NCI-H2227 (cell line): ENCODE results near the gene PLXNA2.

ENCODE experiments used
- DNase-seq: peaks from one replicate; lab custom pipeline; 2025; ENCODE audit not compliant: unreplicated experiment; lab: John Stamatoyannopoulos, UW

Gene PLXNA2

GRCh38 chr1:208166340-208167138, 77.6 kb downstream of the PLXNA2 start:
- DNase-seq: no peak

DNA sequence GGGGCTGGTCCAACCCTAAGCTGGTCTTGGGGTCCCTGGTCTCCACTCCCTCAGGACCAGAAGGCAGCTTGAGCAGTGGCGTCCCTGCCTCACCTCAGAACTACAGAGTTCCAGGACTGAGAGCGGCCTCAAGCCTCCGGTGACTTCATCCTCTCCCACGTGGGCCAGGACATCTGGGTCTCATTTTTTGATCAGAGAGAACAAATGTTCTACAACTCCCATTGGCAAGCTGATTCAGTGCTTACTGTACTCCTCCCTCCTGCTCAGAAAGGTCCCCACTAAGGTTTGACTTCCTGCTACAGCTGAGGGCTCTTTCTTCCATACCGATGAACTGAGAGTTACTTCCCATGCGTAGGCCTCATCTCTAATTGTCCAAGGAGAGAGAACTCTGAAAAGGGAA, 78.5 kb downstream of the PLXNA2 start:
- no peak for DNase-seq

- DNase-seq: no peak
These were observed 79.6 kb downstream of the PLXNA2 start for GRCh38 chr1:208164609-208165008.

- no peak for DNase-seq
These were observed 80.6 kb downstream of the PLXNA2 start for GRCh38 chr1:208163539-208163938.

- no peak for DNase-seq
These were observed 81.3 kb downstream of the PLXNA2 start for GRCh38 chr1:208162903-208163302.

DNA sequence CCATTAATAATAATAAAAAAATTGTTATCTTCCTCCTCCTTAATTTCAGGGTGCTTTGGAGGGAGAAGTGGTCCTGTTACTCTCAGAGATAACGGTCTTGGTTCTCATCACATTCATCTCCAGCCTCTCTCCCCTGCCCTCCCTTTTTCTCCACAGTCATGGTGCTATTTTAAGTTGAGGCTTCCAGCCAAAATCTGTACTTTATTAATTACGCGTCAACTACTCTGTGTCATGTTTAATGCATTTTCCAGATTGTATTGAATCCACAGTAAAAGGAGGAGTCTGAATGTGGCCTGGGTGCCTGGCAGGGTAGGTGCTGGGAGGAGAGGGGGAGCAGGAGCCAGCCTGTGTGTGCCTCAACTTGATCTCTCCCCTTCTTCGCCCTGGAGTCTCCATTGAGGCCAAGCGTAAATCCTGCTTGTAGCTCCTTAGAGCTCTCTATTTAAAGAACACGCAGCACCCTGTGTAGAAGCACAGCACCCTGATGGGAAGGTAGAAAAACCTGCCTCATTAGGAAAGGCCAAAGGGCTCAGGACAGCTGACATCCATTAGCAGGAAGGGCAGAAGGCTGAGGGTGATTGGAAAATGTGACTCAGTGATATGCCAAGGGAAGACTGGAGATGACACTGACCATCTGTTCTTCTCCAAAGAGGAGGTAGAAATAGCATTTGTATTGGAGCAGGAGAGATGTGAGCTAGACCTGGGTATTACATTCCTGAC, 82.4 kb downstream of the PLXNA2 start:
- DNase-seq: no peak

- DNase-seq: no peak
These were observed 83.2 kb downstream of the PLXNA2 start for GRCh38 chr1:208161005-208161404.

- no peak for DNase-seq
These were observed 83.8 kb downstream of the PLXNA2 start for GRCh38 chr1:208160259-208160819.

GRCh38 chr1:208159555-208160258, 84.5 kb downstream of the PLXNA2 start:
- DNase-seq: no peak

DNA sequence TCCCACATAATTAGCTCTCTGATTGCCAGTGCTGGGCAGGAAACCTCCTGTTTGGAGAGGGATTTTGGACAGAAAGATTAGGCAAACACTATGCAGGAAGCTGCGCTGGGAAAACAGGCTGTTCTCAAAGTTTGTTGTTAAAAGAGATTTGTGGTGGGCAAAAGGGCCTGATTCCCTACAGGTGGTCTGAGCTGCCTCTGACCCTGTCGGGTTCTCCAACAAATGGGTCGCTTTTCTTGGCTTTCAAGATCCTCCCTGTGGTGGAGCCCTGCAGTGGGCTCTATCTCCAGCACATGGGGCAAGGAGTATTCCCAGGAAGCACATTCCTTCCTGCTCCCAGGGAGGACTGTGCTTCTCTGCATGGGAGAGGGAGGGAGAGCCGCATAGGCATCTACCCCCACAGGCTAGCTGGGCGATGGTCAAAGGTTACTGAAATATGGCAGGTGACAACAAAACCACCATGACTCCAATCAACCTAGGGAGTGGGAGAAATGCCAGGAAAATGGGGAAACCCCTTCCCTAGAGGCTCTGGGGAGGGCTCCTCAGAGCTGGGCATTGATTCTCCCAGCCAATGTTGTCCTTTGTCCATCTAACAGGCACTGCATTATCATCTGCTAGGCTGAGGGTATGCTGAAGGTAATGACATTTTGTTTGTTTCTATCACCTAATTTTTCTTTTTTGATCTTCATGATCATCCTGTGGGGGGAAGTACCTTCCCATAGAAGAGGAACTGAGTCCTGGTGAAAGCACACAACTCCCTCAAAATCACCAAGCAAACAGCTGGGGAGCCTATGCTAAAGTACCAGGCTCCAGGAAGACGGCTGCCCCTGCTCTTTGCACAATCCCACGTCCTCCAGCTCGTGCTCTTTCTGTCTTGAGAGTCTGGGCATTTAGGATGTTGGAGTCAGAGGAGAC, 85.3 kb downstream of the PLXNA2 start:
- no peak for DNase-seq

- DNase-seq: no peak
These were observed 86.4 kb downstream of the PLXNA2 start for GRCh38 chr1:208157769-208158168.

- no peak for DNase-seq
These were observed 87.4 kb downstream of the PLXNA2 start for GRCh38 chr1:208156741-208157140.

GRCh38 chr1:208156310-208156709, 87.9 kb downstream of the PLXNA2 start:
- no peak for DNase-seq

DNA sequence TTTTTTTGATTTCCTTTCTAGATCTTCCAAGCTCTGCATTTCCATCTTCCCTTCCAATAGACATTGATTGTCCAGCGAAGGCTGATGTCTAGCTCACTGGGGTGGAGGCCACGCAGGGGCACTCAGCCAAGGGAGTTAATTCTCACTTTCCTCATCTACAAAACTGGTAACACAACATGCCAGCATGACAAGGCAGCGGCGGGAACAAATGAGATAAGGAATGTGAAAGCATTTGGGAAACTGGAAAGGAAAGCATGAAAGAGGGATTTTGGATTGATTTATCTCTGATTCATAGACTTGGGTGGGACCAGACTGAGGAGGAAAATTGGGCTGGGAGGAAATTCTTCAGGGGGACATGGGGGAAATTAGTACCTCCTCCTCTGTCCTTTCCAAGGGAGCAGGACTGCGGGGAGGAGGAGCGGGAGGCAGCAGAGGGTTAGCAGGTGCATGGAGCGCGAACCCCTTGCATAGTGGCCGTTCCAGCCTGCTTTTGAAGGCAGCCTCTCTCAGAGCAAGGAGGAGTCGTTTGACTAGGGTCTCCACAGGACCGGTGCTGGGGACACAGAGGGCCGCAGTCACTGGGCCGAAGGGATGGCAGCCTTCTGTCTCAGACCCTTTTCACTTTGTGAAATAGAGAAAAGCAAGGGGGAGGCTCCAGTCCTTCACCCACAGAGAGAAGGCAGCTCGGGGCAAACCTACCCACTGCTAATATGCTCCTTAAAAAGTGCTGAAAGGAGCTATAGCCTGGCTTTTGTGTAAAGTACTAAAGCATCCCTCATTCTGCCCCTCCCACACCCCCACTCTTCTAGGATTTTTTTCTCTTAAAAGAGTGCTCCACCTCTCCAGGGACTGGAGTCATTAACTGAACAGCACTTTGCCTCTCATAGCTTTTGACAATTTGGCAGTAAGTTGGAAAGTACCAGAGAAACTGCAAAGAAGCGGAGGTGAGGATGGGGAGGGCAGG, 89.2 kb downstream of the PLXNA2 start:
- DNase-seq: no peak

GRCh38 chr1:208154040-208154439, 90.1 kb downstream of the PLXNA2 start:
- no peak for DNase-seq

DNA sequence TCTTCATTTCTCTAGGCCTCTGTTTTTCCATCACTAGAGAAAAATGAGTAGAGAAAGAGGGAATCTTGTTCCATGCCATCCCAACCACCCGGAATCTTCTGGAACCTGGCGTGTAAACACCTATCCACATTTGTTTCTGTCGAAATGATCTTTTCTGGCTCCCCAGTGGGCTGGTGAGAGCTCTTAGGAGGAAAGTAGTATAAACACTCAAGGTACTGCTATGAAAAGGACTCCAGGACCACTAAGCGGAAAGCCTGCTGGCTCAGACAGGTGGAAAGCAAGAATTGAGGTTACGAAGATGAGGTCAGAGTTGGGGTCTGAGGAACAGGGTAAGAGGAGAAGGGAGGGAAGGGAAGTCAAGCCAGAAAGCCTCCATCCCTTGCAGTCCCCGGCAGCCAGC, 90.8 kb downstream of the PLXNA2 start:
- DNase-seq: no peak

DNA sequence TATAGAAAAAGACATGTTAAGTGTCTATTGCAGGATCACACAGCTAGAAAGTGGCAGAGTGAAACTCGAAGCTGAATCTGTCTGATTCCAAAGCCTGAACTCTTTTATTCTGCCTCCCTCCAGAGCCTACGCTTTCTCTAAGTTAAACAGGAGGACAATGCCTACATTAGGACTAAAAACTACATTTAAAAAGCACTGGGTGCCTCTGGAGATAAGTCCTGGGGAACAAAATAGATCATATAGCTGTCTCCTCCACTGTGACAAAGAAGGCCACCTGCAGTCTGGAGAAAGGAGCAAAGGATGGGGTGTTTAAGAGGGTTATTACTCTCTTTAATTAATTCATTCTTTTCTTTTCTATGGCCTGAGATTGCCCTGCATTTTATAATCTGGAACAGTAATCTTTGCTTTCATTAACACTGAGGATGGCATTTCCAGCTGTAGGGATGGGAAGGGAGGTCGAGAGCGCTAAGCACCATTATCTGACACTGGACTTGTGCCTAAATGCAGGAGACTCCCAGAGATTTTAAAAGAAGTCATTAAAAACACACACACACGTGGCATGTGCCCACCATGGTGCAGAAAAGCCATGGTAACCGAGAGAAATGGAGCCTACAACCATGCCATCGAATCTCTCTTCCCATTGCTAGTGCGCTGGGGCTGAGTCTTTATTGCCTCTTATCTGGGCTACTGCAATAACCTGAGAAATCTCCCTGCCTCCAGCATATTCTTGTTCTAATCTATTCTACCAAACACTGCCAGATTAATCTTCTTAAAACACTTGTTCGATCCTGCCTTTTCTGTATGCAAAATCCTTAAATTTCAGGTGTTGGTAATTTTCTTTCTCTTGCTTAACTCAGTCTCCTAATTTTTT, 92.2 kb downstream of the PLXNA2 start:
- DNase-seq: peak; percentile 22

GRCh38 chr1:208150833-208151458, 93.2 kb downstream of the PLXNA2 start:
- DNase-seq: peak; percentile 26
